SJSA1 (cell line): ENCODE results near the gene GSS. TPM values are rescaled to one million over a fixed set of nuclear protein-coding genes. Genes with fewer than 3 reads are reported as not detected.

Experiments used
- DNase-seq, 2 experiments: peaks; one replicate each; pipeline ENCODE4 v3.0.0-alpha.2; 2015 to 2020; ENCODE audit warnings: low spot score in 2 of 2, low read depth in 1 of 2
- H3K27ac ChIP-seq: fragments of 250-450 bp; sonication (Bioruptor Pico); 2 replicates; pipeline ENCODE4 v1.5.1; 2020; ENCODE audit warnings: mild to moderate bottlenecking, moderate library complexity
- H3K27me3 ChIP-seq: fragments of 250-450 bp; sonication (Bioruptor Pico); replicated peaks from 2 replicates; pipeline ENCODE4 v1.5.1; 2020; ENCODE audit warnings: mild to moderate bottlenecking, moderate library complexity
- H3K36me3 ChIP-seq: fragments of 250-450 bp; sonication (Bioruptor Pico); 2 replicates; pipeline ENCODE4 v1.5.1; 2020; ENCODE audit warnings: mild to moderate bottlenecking
- H3K4me1 ChIP-seq: fragments of 250-450 bp; sonication (Bioruptor Pico); replicated peaks from 2 replicates; pipeline ENCODE4 v1.6.1; 2021; ENCODE audit warnings: mild to moderate bottlenecking
- H3K4me3 ChIP-seq: fragments of 250-450 bp; sonication (Bioruptor Pico); 2 replicates; pipeline ENCODE4 v1.5.1; 2020; ENCODE audit warnings: mild to moderate bottlenecking
- H3K9me3 ChIP-seq: fragments of 250-450 bp; sonication (Bioruptor Pico); replicated peaks from 2 replicates; pipeline ENCODE4 v1.5.1; 2020; ENCODE audit warnings: mild to moderate bottlenecking
- total RNA-seq: library from RNA; depleted of rRNA; stranded (reverse); fragments of >200 nt; shearing (Covaris generic); gene quantifications from 2 replicates; pipeline ENCODE4 v1.2.3, GENCODE V29; 2014; rRNA removed

GSS gene
- total RNA-seq: 91.2 and 95.5 TPM in 2 replicates

DNA sequence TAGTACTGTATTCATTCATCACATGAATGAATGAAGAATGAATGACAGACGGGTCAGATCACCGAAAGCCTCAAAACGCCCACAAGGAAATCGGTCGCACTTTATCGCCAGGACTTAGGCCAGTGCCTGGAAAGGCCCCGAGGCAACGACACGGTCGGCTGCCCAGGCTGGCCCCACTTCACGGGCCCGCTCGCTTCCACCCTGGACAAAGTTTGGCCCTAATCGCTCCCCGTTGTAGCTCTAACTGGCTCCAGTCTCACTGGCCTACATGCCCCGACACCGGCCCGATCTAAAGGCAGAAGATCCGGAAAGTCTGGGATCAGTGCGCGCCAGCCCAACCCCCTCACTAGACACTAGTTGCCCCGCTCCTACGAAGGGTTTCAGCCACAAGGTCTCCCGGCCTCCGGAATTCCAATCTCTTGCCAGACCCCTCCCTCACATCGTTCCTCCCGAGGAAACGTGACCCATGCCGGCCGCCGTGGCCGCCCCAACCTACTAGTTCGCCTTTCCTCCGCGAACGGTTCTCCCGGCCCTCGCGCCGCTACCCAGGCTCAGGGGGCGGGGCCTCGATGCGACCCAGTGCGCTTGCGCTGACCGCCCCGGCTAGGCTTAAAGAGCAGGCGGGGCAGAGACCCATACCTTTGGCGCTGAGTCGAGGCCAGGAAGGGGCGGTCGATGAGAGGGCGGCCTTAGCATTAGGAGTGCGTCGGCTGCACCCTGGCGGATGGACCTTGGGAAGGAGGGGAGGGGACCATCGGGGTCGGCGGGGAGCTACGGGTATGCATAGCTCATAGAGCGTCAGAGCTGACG, at the start of gene GSS, which contains the start of gene MYH7B:
Gene GSS (minus strand): TSS at position 576 of the 810 bp plus-strand sequence. CDS start 3,954 bp downstream, outside the sequence.
Gene MYH7B (plus strand): TSS at position 638 of the 810 bp plus-strand sequence. CDS start 22,138 bp downstream, outside the sequence.
- Histone ChIP-seq H3K9me3 (no peaks in the 10 kb centered on the region), H3K36me3 (peaks cover 17% of the 10 kb centered on the region), H3K27me3 (no peaks in the 10 kb centered on the region), H3K4me3 (peak within 1 kb of the TSS; percentile 58), H3K27ac (peak within 1 kb of the TSS; percentile 81), H3K4me1 (peaks cover 10% of the 10 kb centered on the region)
- DNase-seq: peak; percentile 97 to 99

DNA sequence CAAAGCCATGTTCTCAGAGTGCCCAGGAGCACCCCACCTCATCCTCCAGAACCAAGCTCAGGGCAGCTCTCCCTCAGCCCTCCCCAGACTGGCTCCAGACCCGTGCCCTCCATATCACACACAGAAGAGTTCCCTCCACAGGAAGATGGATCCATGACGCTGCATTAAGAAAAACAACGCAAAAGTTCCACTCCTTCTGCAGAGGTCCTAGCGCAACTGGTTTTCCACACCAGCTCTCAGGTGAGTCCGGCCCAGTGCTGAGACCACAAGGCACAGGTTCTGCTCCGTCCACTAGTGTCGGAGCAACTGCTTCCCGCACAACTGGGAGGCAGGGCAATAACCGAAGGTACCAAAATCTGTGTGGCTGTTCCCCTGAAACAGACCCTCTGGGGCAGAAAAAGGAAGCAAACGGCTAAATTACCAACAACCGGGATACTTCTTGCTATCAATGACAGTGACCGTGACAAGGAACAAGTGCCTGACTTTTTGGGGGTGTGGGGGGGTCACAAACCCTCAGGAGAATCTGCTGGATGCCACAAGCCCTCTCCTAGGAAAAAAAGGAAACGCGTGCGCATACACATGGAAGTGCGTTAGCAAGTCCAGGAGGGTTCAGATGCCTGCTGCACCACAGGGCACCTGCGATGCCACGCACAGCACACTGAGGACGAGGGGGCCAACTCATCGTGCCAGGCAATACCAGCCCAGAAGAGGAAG, 49.3 kb upstream of the GSS start:
- Histone ChIP-seq H3K4me1 (no peaks in the 10 kb centered on the region), H3K9me3 (no peaks in the 10 kb centered on the region), H3K4me3 (no peak overlapping the region), H3K36me3 (peaks cover 100% of the 10 kb centered on the region), H3K27ac (no peak overlapping the region), H3K27me3 (no peaks in the 10 kb centered on the region)
- no peak for DNase-seq

DNA sequence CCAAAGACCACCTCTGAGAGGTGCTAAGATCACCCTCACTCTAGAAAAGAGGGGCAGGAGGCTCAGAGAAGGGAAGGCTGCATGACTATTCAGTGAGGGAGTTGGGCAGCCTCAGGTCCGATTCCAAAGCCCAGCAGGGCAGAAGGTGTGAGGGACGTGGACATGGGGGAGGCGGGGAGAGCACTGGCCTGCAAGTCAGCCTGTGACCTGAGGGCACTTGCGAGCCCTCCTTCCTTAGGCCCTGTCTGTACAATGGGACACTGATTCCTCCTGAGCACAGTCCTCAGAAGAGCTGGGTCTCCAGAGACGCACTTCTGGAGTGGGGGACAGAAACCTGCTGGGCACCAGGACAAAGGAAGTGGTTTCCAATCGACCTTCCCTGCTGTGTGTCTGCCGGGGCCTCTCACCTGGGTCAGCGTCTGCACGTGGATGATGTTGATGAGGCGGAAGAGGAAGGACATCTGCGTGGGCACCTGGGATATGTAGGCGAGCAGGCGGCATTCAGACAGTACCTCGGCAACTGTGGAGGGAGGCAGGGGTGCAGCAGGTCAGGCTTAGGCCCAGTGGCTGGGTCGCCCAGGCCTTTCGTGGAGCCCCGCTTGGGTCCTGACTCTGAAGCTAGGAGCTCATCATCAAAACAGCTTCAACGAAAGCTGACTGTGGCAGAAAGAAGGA, 48.6 kb upstream of the GSS start:
- Histone ChIP-seq H3K4me3 (no peak overlapping the region), H3K36me3 (peaks cover 99% of the 10 kb centered on the region), H3K27me3 (no peaks in the 10 kb centered on the region), H3K4me1 (no peaks in the 10 kb centered on the region), H3K9me3 (no peaks in the 10 kb centered on the region), H3K27ac (no peak overlapping the region)
- no peak for DNase-seq

DNA sequence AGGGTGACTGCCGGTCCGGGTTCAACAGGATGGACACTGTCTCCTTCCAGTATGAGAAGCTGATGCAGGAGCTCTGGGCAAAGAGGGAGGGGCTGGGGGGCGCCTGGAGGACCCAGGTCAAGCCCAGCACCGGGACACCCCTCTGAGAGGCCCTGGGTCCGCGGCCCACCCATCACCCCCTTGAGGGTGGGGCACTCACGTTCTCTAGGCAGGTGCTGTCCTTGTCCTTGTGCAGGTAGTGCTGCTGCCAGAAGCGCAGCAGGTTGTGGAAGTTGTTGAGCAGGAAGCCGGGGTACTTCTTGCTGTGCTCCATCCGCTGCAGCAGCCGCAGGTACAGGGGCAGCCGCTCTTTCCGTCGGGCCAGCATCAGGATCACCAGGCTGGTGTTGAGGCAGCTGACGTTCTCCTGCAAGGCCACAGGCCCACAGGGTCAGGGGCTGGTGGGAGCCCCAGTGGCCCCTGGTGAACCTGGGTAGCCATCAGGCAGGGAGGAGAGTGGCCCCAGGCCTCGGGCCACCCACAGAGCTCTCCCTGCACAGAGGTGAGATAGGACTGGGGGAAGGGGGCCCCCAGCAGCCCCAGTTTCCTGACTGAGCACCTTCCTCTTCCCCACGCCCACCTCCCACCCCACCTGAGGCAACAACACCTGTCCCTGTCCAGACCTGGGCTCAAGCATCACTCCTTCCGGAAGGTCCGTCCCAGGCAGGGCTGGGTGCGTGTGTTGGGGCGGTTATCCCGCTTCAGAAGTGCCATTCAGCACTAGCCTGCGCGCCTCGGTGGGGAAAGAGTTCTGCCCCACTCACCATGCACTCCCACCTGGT, 47.8 kb upstream of the GSS start:
- Histone ChIP-seq H3K27ac (no peak overlapping the region), H3K27me3 (no peaks in the 10 kb centered on the region), H3K4me3 (no peak overlapping the region), H3K4me1 (no peaks in the 10 kb centered on the region), H3K36me3 (peaks cover 99% of the 10 kb centered on the region), H3K9me3 (no peaks in the 10 kb centered on the region)
- DNase-seq: no peak

DNA sequence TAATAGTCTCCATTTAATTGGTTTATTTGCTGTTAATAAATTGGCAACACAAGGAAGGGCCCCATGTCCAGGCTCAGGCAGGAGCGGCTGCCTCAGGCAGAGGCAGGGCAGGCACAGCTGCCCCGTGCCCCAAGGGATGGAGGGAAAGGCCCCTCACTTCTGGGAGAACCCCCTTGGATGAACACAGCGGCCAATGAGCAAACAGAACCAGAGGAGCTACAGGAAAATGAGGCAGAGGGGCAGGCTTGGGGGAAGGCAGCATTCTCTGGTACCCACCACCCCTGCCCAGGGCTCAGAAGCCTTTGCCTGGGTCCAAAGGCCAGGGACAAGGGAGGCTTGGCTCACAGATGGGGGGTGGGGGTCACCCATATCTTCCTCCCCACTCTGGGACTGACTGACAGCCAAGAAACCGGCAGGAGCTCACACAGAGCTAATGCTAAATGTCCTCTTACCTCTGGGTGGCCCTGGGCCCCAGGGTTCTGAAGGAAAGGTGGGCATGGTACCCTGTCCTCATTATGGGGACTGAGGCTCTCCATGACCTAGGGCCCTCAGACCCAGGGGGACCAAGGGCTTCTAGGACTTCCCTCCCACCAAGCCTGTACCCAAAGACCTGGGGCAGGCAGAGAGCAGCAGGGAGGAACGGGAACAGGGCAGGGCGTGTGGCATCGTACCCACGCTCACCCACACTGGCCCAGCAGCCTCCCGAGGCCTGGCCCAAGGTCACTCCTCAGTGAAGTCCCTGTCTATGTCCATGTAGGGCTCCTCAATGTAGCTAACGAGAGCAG, 47.0 kb upstream of the GSS start:
- Histone ChIP-seq H3K27ac (no peak overlapping the region), H3K9me3 (no peaks in the 10 kb centered on the region), H3K27me3 (no peaks in the 10 kb centered on the region), H3K4me1 (no peaks in the 10 kb centered on the region), H3K4me3 (no peak overlapping the region), H3K36me3 (peaks cover 97% of the 10 kb centered on the region)
- no peak for DNase-seq

DNA sequence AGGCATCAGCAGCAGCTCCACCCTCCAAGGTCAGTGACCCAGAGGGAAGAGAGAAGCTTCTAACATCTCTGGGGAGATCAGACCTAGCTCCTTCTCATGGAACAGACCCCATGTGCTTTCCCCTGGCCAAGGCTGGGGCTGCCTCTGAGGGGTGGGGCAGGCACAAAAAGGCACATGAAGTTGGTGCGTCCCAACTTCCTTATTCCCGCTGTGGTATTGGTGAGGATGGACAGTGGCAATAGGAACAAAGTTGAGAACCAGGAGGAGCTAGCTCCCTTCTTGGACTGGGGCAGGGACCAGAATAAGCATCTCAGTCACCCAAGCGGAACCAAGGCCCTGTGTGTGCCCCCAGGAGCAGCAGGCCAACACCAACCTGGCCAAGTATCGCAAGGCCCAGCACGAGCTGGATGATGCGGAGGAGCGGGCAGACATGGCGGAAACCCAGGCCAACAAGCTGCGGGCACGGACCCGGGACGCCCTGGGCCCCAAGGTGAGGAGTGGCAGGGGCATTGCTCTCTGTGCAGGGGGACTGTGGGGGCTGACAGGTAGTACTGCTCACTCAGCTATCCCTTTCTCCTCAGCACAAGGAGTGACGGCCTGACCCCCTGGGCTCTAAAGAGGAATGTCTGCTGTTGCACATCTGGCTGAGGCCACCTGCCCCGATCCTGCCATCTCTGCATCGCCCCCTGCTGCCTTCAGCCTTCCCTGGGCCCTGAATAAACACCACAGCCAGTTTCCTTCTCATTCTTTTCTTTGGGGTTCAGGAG, 46.2 kb upstream of the GSS start:
- no peaks in the 10 kb centered on the region for H3K27me3 ChIP-seq
- peaks cover 89% of the 10 kb centered on the region for H3K36me3 ChIP-seq
- H3K4me1 ChIP-seq: no peaks in the 10 kb centered on the region
- no peaks in the 10 kb centered on the region for H3K9me3 ChIP-seq
- H3K4me3 ChIP-seq: no peak overlapping the region
- no peak for DNase-seq
- no peak overlapping the region for H3K27ac ChIP-seq

DNA sequence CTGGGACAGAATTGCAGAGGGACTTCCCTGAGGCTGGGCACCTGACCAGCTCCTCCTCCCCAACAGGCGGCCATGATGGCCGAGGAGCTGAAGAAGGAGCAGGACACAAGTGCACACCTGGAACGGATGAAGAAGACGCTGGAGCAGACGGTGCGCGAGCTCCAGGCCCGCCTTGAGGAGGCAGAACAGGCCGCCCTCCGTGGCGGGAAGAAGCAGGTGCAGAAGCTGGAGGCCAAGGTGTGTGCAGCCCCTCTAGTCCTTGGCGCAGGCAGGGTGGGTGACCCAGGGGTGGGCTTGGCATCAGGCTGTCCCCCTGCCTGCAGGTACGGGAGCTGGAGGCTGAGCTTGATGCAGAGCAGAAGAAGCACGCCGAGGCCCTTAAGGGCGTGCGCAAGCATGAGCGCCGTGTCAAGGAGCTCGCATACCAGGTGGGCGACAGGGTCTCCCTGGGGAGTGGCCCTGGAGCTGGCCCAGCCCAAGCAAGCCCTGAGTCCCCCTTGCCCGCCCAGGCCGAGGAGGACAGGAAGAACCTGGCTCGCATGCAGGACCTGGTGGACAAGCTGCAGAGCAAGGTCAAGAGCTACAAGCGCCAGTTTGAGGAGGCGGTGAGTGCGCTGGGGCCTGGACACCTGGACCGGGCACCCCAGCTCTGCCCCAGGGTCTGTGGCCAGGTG, 45.5 kb upstream of the GSS start:
- Histone ChIP-seq H3K9me3 (no peaks in the 10 kb centered on the region), H3K4me3 (no peak overlapping the region), H3K36me3 (peaks cover 87% of the 10 kb centered on the region), H3K27me3 (no peaks in the 10 kb centered on the region), H3K27ac (no peak overlapping the region), H3K4me1 (no peaks in the 10 kb centered on the region)
- DNase-seq: no peak

DNA sequence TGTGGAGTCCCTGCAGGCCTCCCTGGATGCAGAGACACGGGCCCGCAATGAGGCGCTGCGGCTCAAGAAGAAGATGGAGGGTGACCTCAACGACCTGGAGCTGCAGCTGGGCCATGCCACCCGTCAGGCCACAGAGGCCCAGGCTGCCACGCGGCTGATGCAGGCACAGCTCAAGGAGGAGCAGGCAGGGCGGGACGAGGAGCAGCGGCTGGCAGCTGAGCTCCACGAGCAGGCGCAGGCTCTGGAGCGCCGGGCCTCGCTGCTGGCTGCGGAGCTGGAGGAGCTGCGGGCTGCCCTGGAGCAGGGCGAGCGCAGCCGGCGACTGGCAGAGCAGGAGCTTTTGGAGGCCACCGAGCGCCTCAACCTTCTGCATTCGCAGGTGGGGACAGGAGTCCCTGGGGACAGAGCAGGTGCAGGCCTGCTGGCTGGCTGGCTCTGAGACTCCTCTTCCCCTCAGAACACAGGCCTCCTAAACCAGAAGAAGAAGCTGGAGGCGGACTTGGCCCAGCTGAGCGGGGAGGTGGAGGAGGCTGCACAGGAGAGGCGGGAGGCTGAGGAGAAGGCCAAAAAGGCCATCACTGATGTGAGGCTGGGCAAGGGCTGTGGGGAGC, 44.8 kb upstream of the GSS start:
- no peak overlapping the region for H3K4me3 ChIP-seq
- no peak overlapping the region for H3K27ac ChIP-seq
- DNase-seq: no peak
- no peaks in the 10 kb centered on the region for H3K4me1 ChIP-seq
- peaks cover 87% of the 10 kb centered on the region for H3K36me3 ChIP-seq
- H3K27me3 ChIP-seq: no peaks in the 10 kb centered on the region
- H3K9me3 ChIP-seq: no peaks in the 10 kb centered on the region

DNA sequence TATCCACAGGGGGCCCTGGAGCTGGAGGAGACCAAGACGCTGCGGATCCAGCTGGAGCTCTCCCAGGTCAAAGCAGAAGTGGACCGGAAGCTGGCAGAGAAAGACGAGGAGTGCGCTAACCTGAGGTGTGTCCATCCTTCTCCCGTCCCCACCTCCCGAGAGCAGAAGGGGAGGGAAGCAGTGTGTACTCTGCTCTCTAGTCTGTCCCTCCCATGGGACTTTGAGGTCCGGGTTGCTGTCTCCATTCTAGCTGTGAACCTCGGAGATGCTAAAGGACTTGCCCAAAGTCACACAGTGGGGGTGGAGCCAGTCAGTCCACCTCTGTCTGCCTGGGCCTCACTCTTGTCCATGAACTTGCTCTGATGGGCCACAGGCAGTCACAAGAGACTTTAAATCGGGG, 44.2 kb upstream of the GSS start:
- no peak for DNase-seq
- Histone ChIP-seq H3K27me3 (no peaks in the 10 kb centered on the region), H3K27ac (no peak overlapping the region), H3K9me3 (no peaks in the 10 kb centered on the region), H3K36me3 (peaks cover 85% of the 10 kb centered on the region), H3K4me3 (no peak overlapping the region), H3K4me1 (no peaks in the 10 kb centered on the region)

DNA sequence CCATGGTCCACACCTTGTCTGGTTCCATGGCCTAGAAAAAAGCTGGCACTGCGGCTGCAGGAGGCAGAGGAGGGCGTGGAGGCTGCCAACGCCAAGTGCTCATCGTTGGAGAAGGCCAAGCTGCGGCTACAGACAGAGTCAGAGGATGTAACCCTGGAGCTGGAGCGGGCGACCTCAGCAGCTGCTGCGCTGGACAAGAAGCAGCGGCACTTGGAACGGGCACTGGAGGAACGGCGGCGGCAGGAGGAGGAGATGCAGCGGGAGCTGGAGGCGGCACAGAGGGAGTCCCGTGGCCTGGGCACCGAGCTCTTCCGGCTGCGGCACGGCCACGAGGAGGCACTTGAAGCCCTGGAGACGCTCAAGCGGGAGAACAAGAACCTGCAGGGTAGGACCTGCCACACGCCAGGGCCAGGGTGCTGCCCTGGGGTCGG, 43.4 kb upstream of the GSS start:
- no peak overlapping the region for H3K4me3 ChIP-seq
- H3K27ac ChIP-seq: no peak overlapping the region
- DNase-seq: no peak
- H3K36me3 ChIP-seq: peaks cover 78% of the 10 kb centered on the region
- no peaks in the 10 kb centered on the region for H3K9me3 ChIP-seq
- no peaks in the 10 kb centered on the region for H3K4me1 ChIP-seq
- no peaks in the 10 kb centered on the region for H3K27me3 ChIP-seq

DNA sequence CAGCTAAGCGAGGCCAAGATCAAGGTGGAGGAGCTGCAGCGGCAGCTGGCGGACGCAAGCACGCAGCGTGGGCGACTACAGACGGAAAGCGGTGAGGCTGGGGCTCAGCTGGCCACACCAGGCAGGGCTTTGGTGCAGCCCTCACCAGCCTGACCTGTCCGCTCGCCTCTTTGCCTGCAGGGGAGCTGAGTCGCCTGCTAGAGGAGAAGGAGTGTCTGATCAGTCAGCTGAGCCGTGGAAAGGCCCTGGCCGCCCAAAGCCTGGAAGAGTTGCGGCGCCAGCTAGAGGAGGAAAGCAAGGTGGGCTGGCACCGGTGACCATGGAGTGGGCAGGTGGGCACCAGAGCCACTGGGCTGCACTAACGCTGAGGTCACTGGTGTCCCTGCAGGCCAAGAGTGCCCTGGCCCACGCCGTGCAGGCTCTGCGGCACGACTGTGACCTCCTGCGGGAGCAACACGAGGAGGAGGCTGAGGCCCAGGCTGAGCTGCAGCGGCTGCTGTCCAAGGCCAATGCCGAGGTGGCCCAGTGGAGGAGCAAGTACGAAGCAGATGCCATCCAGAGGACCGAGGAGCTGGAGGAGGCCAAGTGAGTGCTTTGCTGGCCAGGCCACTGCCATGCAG, 42.8 kb upstream of the GSS start:
- no peak for DNase-seq
- no peak overlapping the region for H3K4me3 ChIP-seq
- no peaks in the 10 kb centered on the region for H3K4me1 ChIP-seq
- H3K27me3 ChIP-seq: no peaks in the 10 kb centered on the region
- no peaks in the 10 kb centered on the region for H3K9me3 ChIP-seq
- no peak overlapping the region for H3K27ac ChIP-seq
- H3K36me3 ChIP-seq: peaks cover 72% of the 10 kb centered on the region
